SU-DHL-6 (cell line): ENCODE results near the gene UBL3.

Experiments used
- H2AFZ ChIP-seq: fragments of 200-600 bp; sonication (generic); 2 replicates; pipeline ENCODE4 v1.6.1; 2014; ENCODE audit warnings: low read depth, mild to moderate bottlenecking, moderate library complexity, mixed read lengths, antibody characterized with exemption, low read length; ENCODE audit not compliant: severe bottlenecking
- H3F3A ChIP-seq: fragments of 200-600 bp; shearing (Covaris generic); 2 replicates; pipeline ENCODE4 v1.6.0; 2016; ENCODE audit warnings: antibody characterized with exemption, mild to moderate bottlenecking; ENCODE audit not compliant: insufficient read depth
- H3K27ac ChIP-seq: fragments of 200-600 bp; sonication (generic); 2 replicates; pipeline ENCODE4 v1.5.1; 2016; ENCODE audit warnings: low read depth, mild to moderate bottlenecking, low read length, moderate library complexity, mixed read lengths
- H3K27me3 ChIP-seq: fragments of 200-600 bp; sonication (generic), shearing (Covaris generic); 2 replicates; pipeline ENCODE4 v1.6.0; 2014; ENCODE audit warnings: mild to moderate bottlenecking, low read length
- H3K36me3 ChIP-seq: fragments of 200-600 bp; sonication (generic); 2 replicates; pipeline ENCODE4 v1.6.1; 2014; ENCODE audit warnings: mild to moderate bottlenecking, low read length, mixed read lengths
- H3K4me2 ChIP-seq: fragments of 300-600, 200-600 bp; shearing (Covaris generic), sonication (generic); 2 replicates; pipeline ENCODE4 v1.6.0; 2014; ENCODE audit warnings: low read length, low read depth, mild to moderate bottlenecking; ENCODE audit not compliant: poor library complexity, severe bottlenecking
- H3K4me3 ChIP-seq: fragments of 200-600 bp; sonication (generic); 2 replicates; pipeline ENCODE4 v1.5.1; 2014; ENCODE audit warnings: antibody characterized with exemption, low read length, mild to moderate bottlenecking, mixed read lengths; ENCODE audit not compliant: insufficient read depth, poor library complexity, severe bottlenecking
- H3K79me2 ChIP-seq: fragments of 200-600 bp; sonication (generic); 2 replicates; pipeline ENCODE4 v1.6.1; 2014; ENCODE audit warnings: mild to moderate bottlenecking, low read length, moderate library complexity; ENCODE audit not compliant: insufficient read depth
- H3K9ac ChIP-seq: fragments of 200-600 bp; sonication (generic); 2 replicates; pipeline ENCODE4 v1.7.0; 2014; ENCODE audit warnings: mild to moderate bottlenecking, low read length
- H3K9me2 ChIP-seq: fragments of 200-600 bp; sonication (generic); replicated peaks from 2 replicates; pipeline ENCODE4 v1.6.1; 2014; ENCODE audit warnings: low read length; ENCODE audit not compliant: insufficient read depth
- H3K9me3 ChIP-seq: fragments of 200-600 bp; sonication (generic); 2 replicates; pipeline ENCODE4 v1.6.1; 2014; ENCODE audit warnings: low read length, mixed read lengths; ENCODE audit not compliant: insufficient read depth
- H4K20me1 ChIP-seq: fragments of 200-600 bp; sonication (generic); 2 replicates; pipeline ENCODE4 v1.6.1; 2014; ENCODE audit warnings: low read depth, mild to moderate bottlenecking, antibody characterized with exemption, low read length, moderate library complexity, mixed read lengths
- EZH2phosphoT487 ChIP-seq: fragments of 200-600 bp; sonication (generic), shearing (Covaris generic); conservative IDR thresholded peaks from 2 replicates; pipeline ENCODE4 v1.6.1; 2018; ENCODE audit warnings: mild to moderate bottlenecking, antibody characterized with exemption, low read length, moderate library complexity, mixed read lengths
- TF ChIP-seq, protein P1 (sequence below): fragments of 200-600 bp; sonication (generic); IDR thresholded peaks from one replicate; pipeline ENCODE4 v1.5.1; 2017; ENCODE audit warnings: antibody characterized with exemption, mild to moderate bottlenecking, low read length, moderate library complexity; ENCODE audit not compliant: insufficient read depth, poor library complexity, severe bottlenecking

The UBL3 gene

DNA sequence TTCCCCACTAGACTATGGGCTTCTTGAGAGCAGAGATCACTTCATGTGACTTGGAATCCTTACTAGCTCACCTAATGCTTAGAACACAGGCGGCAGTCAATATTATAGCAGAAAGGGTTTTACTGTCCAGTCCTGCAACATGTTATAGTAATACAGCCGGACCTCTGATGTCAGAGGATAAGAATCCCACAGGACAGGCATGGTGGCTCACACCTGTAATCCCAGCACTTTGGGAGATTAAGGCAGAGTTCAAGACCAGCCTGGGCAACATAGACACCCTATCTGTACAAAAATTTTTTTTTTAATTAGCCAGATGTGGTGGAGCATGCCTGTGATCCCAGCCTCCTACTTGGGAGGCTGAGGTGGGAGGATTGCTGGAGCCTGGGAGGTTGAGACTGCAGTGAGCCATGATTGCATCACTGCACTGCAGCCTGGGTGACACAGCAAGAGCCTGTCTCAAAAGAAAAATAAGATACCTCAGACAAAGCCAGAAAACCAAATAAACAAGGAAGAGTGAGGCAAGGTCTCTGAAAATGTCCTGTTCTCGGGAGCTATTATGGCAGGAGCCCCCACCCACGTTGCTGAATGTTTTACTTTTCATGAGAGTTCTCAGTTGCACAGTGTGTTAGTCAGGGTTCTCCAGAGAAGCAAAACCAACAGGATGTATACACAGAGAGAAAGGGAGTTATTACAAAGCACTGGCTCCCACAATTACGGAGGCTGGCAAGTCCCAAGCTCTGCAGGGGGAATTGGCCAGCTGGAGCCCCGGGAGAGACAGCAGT is 100.8 kb downstream of the UBL3 start:
- Histone ChIP-seq H2AFZ (no peak overlapping the region), H3K36me3 (no peaks in the 10 kb centered on the region), H4K20me1 (no peaks in the 10 kb centered on the region), H3K9me2 (no peaks in the 10 kb centered on the region), H3K27me3 (no peaks in the 10 kb centered on the region), H3K4me3 (no peak overlapping the region), H3K79me2 (no peaks in the 10 kb centered on the region), H3K9ac (no peak overlapping the region), H3F3A (no peaks in the 10 kb centered on the region), H3K4me2 (no peak overlapping the region), H3K27ac (no peak overlapping the region), H3K9me3 (no peaks in the 10 kb centered on the region)
- TF ChIP-seq, protein P1, sequence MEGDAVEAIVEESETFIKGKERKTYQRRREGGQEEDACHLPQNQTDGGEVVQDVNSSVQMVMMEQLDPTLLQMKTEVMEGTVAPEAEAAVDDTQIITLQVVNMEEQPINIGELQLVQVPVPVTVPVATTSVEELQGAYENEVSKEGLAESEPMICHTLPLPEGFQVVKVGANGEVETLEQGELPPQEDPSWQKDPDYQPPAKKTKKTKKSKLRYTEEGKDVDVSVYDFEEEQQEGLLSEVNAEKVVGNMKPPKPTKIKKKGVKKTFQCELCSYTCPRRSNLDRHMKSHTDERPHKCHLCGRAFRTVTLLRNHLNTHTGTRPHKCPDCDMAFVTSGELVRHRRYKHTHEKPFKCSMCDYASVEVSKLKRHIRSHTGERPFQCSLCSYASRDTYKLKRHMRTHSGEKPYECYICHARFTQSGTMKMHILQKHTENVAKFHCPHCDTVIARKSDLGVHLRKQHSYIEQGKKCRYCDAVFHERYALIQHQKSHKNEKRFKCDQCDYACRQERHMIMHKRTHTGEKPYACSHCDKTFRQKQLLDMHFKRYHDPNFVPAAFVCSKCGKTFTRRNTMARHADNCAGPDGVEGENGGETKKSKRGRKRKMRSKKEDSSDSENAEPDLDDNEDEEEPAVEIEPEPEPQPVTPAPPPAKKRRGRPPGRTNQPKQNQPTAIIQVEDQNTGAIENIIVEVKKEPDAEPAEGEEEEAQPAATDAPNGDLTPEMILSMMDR, result no peak
- no peak for TF ChIP-seq EZH2phosphoT487

DNA sequence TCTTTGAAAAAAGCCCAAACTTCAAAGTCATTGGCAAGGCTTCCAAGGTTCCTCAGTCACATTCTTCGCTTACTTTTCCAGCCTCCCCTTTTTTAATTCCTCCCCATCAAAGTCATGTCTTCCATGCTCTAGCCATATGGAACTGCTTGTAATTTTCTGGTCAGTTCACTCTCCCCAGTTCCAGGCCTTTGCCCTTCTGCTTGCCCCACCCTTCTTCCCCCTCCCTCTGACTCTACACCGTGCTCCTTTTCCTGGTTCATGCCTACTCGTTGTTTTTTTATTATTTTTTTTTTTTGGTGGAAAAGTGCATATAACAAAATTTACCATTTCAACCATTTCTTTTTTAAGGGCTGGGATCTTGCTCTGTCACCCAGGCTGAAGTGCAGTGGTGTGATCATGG is 102.3 kb downstream of the UBL3 start:
- H3K36me3 ChIP-seq, result no peaks in the 10 kb centered on the region
- no peak overlapping the region for H3K27ac ChIP-seq
- H3K9me3 ChIP-seq, result no peaks in the 10 kb centered on the region
- H3K27me3 ChIP-seq, result no peaks in the 10 kb centered on the region
- no peaks in the 10 kb centered on the region for H3F3A ChIP-seq
- no peak for TF ChIP-seq EZH2phosphoT487
- TF ChIP-seq, protein P1, result no peak
- no peak overlapping the region for H3K9ac ChIP-seq
- H2AFZ ChIP-seq, result no peak overlapping the region
- no peak overlapping the region for H3K4me3 ChIP-seq
- H3K79me2 ChIP-seq, result no peaks in the 10 kb centered on the region
- H4K20me1 ChIP-seq, result no peaks in the 10 kb centered on the region
- no peak overlapping the region for H3K4me2 ChIP-seq
- no peaks in the 10 kb centered on the region for H3K9me2 ChIP-seq

DNA sequence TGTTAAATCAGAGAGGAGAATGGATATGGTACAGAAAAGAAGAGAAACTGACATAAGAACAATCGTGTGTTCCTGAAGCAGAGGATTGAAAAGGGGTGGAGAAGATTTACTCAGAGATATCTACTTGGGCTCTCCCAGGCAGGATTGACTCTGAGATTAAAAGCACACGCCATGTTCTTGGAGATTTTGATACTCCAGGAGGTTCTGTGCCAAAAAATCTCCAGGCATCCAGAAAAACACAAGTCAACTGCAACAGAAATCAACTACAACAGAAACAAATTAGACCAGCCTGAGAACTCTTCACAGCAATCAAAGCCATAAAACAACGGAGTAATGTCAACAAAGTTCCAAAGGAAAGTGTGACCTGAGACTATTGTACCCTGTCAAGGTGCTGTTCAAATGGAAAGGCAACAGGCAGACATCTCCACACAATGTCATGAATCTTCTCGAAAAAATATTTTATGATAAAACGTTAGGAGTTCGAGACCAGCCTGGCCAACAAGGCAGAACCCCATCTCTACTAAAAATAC is 104.2 kb downstream of the UBL3 start:
- no peaks in the 10 kb centered on the region for H3K27me3 ChIP-seq
- no peaks in the 10 kb centered on the region for H3K36me3 ChIP-seq
- no peaks in the 10 kb centered on the region for H3K79me2 ChIP-seq
- H3K4me2 ChIP-seq, result no peak overlapping the region
- TF ChIP-seq EZH2phosphoT487, result no peak
- TF ChIP-seq, protein P1, result no peak
- no peaks in the 10 kb centered on the region for H4K20me1 ChIP-seq
- no peak overlapping the region for H3K9ac ChIP-seq
- H2AFZ ChIP-seq, result no peak overlapping the region
- no peak overlapping the region for H3K27ac ChIP-seq
- H3K9me3 ChIP-seq, result no peaks in the 10 kb centered on the region
- H3F3A ChIP-seq, result no peaks in the 10 kb centered on the region
- no peak overlapping the region for H3K4me3 ChIP-seq
- H3K9me2 ChIP-seq, result no peaks in the 10 kb centered on the region
